GM15510 (cell line): Measurements from ENCODE around the gene SV2C.

Source experiments
- POLR2A ChIP-seq: IDR thresholded peaks from 3 replicates; pipeline ENCODE4 v1.6.1; 2011; ENCODE audit warnings: borderline replicate concordance; ENCODE audit not compliant: insufficient read length; ENCODE audit errors: extremely low read depth

Gene SV2C

DNA sequence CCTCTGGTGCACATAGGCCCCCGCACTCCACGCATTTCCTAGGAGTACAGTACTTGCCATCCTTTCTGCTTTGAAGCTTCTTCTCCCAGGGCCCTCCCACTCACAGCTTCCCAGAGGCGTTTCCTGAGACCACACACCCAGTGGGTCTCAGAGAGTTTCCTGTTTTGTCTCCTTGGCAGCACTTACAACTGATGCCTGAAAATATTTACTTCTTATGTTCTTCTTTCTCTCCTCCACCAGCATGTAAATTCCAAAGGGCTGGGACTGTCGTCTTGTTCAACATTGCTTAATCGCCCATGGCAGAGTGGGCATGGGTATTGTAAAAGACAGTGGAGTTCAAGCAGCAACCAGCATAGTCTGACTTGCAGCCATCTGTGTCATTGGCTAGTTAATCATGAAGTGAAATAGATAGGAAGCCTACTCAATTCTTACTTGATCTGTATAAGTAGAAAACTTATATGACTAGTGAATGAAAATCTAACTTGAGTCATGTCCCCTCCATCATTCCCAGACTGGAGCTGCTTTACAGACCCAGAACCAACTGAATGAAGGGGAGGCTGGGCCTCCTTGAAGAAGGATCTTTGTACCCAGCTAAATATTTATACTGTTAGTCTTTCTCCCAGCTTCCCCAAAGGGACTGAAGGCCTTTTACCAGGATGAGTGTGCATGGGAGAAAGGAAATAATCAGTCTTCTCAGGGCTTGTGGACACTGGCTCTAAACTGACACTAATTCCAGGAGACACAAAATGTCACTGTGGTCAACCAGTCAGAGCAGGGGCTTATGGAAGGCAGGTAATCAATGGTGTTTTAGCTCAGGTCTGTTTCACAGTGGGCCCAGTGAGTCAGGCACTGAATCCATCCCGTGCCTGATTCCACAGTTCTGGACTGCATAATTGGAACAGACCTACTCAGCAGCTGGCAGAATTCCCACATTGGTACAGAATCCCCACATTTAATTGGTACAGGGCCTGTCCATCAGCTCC lies 116.4 kb downstream of the SV2C start:
- TF ChIP-seq POLR2A, result no peak

DNA sequence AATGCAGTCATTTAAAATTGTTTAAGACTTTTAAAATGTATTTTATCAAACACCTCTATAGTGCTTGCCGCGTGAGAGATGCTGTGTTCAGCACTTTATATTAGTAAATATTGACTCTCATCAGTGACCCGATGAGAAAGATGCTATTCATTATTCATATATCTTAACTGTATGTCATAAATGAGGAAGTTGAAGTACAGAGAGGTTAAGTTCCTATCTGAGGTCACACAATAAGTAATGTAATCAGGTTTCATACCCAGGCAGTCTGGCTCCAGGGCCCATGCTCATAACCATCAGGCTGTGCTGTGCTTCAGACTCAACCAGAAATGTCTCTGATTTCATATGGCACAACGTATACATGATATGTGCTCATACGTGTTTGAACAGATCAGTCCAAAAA lies 119.0 kb downstream of the SV2C start:
- TF ChIP-seq POLR2A, result no peak

DNA sequence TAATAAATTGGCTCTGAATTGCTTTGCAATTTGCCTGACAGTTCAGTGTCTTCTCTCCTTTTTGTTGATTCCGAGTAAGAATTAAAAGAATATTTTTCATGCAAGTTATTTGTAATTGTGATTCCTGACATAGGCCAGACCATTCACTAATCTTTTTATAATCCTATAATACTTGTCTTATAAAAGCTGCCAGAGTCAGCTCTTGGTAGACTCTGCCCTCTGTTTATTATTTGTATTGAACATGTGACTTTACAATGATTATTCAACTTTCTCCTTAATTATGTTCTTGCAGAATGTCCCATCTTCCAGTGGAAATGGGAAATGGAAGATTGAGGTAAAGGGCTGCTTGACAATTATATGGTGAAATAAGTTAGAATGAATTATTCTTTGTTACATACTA lies 121.0 kb downstream of the SV2C start:
- TF ChIP-seq POLR2A, result no peak

DNA sequence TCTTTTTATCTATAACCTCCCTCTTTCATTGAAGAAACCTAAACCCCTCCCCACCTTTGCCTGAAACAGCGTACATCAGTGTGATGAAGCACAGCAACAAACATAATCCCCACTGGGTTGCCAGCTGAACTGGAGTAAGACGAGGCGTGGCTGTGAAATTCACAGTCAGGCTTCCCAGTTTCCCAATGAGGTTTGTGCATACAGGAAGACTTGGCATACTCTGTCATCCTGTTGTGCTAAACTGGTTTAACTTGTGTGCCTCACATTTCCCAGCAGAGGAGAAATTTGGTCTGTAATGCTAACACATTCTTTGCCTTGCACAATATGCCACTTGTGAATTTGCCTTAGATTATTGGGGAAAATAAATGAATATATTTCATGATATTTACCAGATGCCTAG lies 121.5 kb downstream of the SV2C start:
- no peak for TF ChIP-seq POLR2A

DNA sequence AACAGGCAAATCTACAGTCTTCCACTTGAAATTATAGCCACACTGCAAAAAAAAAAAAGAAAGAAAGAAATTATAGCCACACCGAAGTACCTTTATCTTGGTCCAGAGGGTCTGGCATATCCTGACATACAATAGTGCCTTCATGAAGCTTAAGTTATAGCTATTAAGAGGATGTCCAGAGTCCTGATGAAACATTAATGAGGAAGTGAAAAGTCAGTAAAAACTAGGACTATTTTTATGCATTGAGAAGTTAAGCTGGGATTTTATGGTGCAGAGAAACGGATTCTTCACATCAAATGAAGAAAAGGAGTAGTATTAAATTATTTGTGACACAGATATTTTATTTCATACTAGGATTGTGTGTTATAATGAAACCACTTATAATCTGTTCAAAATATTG lies 123.9 kb downstream of the SV2C start:
- TF ChIP-seq POLR2A, result no peak

DNA sequence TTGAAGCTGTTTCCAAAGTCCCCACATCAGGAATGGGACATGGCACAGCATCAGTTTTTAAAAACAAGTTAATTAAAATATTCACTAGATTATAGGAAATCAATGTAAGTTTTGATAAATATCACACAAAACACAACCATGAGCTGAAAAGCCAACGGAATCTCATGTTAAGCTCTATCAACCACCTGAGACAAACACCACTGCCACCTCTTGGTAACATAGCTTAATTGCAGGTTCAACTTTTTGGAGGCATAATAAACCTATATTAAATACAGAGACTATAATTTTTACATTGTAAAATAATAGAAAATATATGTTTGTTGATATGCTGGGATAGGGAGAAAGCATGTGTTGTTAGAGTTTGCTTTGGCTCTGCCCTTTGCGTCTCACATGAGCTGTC lies 126.1 kb downstream of the SV2C start:
- TF ChIP-seq POLR2A, result no peak

DNA sequence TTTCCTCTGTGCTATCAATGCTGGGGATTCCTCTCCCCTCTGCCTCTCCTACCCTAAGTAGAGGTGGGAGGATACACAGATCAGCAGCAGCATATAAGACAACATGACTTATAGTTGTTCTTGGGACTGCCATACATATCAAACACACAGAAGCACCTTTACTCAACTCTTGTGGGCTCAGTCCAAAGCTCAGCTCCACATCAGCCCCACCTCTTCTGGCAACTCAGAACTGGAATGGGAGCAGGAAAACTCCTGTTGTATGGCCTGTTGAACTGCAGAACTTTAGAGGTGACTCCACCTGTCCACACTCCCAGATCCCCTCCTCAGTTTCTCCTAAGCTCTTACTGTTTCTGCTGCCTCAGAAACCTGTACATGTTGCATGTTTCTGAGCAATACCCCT lies 127.8 kb downstream of the SV2C start:
- no peak for TF ChIP-seq POLR2A

DNA sequence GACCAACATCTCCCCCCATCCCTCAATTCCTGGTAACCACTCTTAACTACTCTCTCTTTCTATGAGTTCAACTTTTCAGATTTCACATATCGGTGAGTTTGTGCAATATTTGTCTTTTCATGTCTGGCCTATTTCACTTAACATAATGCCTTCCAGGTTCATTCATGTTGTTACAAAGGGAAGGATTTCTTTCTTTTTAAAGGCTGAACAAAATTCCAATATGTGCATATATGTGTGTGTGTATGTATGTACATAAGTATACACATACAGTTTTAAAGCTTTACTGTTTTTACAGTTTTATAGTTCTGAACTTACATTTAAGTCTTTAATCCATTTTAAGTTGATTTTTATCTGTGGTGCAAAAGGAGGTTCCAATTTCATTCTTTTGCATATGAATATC lies 130.7 kb downstream of the SV2C start:
- TF ChIP-seq POLR2A, result no peak

DNA sequence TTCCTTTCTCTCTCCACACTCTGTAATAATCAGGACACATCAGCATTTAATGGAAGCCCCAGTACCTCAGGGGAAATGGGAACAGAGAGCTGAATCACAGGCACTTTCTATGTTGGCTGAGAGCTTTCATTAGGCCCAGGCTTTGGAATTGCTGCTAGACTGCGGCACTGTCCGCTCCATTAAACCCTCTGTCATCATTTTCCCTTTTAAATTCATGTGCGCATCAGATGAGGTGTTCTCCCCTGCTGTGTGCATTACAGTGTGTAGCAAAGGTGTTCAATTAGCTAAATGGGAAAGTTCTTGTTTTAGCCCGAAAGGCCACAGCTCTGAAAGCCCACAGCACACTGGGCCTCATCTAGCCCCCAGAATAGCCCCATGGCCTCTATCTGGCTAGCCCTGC lies 133.6 kb downstream of the SV2C start:
- no peak for TF ChIP-seq POLR2A

DNA sequence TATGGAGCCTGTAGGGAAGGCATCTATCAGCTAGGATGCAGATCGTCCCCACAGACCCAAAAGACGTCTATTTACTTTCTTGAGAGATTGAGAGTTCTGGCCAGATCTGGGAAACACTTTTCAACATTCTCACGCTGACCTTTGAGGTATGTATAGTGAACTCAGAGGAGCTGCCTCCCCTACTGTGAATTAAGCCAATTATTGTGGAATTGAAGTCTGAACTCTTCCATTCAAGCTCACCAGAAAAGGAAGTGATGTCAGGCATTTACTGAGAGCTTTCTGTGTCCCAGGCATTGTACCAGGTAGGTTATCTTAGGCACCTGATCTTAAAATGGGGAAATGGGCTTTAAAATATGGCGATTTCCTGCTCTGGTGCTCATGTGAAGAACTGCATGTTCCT lies 136.5 kb downstream of the SV2C start:
- no peak for TF ChIP-seq POLR2A

DNA sequence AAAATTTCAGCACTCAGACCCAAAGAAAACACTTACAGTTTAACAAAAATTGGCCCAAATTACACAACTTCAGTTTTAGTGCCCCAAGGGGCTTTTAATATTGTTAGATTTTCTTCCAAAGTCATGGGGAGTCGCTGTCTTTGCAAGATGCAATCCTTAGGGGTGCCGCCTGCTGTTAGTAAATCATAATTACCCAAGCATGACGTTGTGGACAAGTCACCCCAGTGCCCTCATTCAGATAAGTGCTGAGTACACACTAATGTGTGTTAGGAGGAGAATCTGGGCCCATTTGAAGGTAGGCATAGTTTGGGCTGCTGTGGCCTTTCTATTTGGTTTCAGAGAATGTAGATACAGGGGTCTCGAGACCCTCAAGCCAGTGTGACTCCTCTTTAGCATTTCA lies 138.1 kb downstream of the SV2C start:
- no peak for TF ChIP-seq POLR2A

DNA sequence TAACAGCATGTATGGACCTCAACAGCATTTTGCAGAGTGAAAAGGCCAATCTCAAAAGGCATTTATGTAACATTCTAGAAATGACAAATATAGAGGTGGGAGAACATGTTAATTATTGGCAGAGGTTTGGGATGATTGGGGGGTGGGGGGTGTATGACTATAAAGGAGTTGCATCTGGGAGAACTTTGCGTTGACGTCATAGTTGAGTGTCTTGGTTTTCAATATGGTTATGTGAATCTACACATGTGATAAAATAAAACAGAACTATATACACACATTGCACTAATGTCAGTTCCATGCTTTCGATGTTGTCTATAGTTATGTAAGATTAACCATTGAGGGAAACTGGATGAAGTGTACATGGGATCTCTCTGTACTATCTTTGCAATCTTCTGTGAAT lies 139.1 kb downstream of the SV2C start:
- no peak for TF ChIP-seq POLR2A

DNA sequence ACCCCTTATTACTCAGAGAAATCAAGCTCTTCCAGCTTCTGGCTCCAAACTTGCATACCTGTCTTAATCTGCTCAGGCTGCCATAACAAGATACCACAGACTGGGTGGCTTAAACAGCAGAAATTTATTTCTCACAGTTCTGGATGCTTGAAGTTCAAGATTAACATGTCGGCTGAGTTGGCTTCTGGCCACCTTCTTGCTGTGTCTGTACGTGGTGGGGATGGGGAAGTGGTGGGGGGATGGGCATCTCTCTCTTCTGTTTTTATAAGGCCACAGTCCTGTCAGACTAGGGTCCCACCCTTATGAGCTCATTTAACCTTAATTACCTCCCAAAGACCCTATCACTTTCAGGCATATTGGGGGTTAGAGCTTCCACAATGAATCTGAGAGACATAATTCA lies 140.5 kb downstream of the SV2C start:
- TF ChIP-seq POLR2A, result no peak

DNA sequence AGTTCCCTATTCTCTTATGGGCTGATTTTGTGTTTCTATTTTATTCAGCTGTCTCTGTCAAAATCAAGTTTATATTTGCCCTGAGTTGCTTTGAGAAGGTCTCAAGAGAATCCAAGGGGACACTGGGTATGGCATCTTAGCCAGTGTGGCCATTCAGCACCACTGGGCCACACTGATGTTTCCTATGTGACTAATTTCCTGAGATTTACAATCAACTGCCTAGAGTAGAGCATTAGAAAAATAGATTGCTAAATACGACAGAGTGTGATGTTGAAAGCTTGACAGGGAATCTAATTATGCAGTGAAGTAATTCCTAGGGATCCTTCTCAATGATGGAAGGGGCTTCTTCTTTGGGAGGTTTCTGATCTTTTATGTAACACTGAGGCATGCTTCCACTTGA lies 141.7 kb downstream of the SV2C start:
- TF ChIP-seq POLR2A, result no peak

DNA sequence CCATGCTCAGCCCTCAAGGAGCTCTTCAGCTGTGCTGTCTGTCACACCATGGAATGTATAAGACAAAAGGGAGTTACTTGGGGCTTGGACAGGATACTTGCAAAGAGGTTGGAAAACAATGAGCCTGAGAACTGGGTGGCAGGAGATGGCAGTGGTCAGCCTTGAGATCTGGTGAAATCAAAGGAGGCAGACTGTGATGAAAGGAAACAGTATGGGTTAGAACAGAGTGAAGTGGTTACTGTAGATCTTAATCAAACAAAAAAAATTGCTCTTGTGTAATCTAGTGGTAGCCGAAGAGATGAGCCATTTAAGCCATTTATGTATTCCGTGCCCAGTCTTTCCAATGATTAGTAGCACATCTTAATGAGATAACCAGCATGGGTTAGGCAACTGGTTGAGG lies 142.2 kb downstream of the SV2C start:
- no peak for TF ChIP-seq POLR2A

DNA sequence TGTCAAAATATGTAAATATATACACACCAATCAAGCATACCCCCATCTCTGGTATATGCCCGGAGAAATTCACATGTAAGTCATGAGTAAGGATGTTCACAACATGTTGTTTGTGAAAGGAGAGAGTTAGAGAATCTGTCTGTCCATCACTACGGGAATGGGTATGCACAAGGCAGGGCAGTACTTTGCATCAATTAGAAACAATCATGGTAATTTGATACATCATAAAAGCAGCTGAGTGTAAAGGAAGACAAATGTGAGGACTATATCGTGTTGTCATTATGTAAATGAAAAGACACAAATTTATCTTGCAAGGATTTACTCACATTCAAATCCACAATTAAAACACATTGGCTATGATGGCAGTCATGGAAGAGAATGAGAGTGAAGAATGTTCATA lies 146.7 kb downstream of the SV2C start:
- no peak for TF ChIP-seq POLR2A
